Muscle of arm (tissue), 12 donors: ENCODE data around the gene BCAS3. TPM values are rescaled to one million over a fixed set of nuclear protein-coding genes. Genes with fewer than 3 reads are reported as not detected.

ENCODE experiments used
- DNase-seq: peaks from one replicate; pipeline ENCODE4 v3.0.0-alpha.2; 2013
- polyA plus RNA-seq, 12 donors: library from polyadenylated mRNA; unstranded; fragments of 120-200 nt; gene quantifications; one replicate each; pipeline ENCODE4 v1.2.1, GENCODE V29; 2013; ENCODE audit not compliant: insufficient read length in 12 of 12

BCAS3 gene
- polyA plus RNA-seq, 12 donors = 8.1 to 23.8 (median 11.4) TPM; not detected in 1

DNA sequence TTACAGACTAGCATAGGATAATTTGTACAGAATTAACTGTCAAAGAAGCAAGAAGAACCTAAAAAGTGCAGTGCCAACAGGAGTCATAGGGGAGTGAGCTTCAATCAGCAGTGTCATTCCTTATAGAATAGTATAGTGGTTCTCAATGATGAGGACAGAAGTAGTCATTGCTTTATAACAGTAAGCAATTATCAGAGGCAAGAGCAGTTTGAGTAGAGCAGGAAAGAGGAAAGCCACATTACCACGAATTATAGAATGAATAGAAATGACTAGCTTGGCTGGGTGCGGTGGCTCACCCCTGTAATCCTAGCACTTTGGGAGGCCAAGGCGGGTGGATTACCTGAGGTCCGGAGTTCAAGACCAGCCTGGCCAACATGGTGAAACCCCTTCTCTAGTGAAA, 512.3 kb downstream of the BCAS3 start:
- no peak for DNase-seq

DNA sequence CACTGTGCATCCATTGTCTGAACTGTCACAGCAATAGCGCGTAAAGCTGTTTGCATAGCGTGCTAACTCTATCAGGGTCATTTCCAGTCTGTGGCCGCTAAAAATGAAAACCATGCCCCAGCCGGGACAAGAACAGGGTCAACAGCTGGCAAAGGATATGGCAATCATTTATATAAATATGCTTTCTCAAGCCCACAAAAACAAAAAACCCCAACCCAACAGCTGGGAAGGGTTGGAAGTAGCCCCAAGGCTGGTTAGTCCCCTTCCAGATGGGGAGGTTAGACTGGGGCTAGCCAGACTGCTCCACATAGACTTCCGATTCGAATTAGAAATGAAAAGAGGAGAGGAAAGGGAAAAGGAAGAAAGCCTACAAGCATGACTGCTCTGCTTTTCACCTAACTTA, 518.7 kb downstream of the BCAS3 start:
- no peak for DNase-seq

GRCh38 chr17:61196799-61197198, 519.1 kb downstream of the BCAS3 start:
- DNase-seq = no peak

DNA sequence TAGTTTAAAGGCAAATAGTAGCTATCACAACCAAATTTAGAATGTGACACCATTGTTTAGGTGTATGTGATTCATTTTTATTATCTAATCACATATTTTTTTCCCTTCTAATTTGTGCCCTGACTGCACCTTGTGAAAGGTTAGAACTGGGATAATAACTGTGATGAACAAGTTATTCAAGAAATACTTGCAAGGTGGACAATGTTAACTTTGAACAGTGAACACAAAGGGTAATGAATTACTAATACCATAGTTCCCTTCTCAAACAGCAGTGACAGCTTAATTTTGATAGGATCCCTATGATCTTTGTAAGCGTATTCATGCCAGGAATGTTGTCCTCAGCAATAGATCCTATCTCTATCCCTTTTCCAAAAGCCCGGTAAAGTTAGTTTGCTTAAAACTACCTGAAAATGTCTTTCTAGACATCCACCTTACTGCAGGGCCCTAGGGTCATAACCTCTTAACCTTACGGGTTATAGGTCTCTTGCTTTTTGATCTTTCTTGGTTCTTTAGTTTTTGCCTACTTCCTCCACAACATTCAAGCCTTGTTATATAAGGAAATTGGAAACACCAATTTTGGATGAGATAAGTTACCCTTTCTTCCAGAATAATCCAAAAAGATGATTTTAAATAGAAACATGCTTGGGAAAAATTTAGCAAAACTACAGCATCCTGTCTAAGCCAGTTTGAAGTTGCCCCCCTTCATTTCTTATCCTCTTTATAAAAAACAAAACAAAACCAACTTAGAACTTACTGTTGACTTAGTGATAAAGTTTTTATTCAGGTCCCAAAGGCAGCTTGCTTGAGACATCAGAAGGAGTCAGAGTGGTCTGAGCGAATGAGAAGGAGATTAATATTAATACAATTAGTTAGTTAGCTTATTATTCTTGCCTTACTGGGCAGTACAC, 522.0 kb downstream of the BCAS3 start:
- no peak for DNase-seq

DNA sequence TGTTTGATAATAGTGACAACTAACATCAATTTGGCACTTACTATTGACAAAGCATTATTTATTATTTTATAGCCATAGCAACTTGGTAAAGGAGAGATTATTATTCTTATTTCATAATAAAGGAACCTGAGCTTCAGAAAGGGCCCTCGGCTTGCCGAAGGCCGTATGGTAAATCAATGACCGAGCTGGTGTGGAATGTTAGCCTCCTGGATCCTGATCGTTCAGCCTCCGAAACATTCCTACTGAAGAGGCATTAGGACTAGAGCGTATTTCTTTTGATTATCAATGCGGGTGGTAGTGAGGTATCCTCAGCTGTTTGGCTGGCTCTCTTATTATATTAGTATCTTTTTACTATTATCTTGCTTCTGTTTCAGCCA, 522.7 kb downstream of the BCAS3 start:
- DNase-seq = no peak

DNA sequence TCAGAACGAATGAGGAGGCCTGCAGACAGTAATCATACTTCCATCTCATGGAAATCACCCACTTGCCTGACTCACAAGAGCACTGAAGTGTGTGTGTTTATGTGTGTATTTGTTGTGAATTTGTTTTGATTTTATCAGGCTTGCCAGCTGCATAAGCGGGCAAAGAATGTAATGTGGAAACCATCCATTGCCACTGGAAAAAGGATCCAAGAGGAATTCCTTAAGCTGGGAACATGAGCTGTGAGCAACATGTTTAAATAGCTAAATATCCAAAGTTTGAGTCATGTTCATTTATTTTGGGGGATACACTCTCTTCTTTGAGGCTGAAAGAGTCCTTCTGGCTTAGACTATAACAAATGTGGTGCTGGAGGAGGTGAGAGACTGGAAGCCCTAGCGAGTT, 523.6 kb downstream of the BCAS3 start:
- no peak for DNase-seq

DNA sequence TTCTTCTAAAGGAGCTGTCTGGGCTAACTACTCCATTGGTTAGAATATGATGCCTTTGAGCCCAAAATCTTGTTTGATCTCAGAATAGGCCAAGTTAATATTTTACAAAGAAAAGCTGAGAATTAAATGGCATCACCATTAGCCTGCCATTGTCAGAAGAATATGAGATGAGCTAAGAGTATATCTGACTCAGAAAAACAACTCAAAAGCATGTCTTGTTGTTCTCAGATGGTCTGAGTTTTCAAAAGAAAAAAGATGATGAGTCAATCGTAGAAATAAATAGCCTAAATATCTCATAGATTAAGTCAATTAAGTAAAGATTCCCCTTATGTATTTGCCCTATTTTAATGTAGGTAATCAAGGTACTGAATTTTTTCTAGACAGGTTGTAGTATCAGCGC, 524.9 kb downstream of the BCAS3 start:
- no peak for DNase-seq

DNA sequence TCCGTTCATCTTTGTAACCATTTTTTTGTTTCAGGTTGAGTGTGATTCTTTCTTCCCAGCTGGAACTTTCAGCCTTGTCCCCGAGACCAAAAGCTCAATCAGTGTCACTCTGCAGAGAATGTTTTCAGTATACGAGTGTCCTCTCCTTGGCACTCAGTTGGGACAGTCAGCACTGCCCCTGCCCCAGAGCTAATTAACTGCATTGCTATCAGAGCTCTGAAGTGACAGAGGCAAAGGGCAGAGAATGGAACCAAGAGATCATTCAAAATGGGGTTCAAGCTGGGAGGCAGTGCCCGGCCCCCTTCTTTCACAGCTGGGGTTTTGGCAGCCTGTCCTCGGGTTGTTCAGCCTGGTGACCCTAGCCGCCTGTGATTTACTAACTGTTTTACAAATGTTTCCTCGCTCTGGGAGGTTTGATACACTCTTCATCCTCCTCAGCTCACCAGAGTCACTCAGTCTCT, 526.0 kb downstream of the BCAS3 start:
- no peak for DNase-seq

DNA sequence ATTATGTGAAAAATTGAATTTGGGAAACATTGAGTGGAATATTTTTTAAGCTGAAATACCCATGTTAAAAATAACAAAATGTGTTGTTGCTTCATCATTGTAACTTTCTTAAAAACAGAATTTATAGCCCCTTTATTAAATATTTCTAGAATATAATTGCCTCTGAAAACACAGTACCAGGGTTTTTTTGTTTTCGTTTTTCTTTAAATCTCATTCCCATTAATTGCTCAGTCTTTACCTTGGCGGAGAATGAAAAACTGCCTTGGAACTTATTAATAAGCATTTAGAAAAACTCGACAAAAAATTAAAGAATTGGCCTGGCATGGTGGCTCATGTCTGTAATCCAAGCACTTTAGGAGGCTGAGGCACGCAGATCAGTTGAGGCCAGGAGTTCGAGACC, 526.8 kb downstream of the BCAS3 start:
- no peak for DNase-seq

- no peak for DNase-seq
Observed at GRCh38 chr17:61205401-61205800, 527.8 kb downstream of the BCAS3 start.

- no peak for DNase-seq
Observed at GRCh38 chr17:61205931-61206330, 528.3 kb downstream of the BCAS3 start.

GRCh38 chr17:61206922-61207321, 529.3 kb downstream of the BCAS3 start:
- DNase-seq = no peak

DNA sequence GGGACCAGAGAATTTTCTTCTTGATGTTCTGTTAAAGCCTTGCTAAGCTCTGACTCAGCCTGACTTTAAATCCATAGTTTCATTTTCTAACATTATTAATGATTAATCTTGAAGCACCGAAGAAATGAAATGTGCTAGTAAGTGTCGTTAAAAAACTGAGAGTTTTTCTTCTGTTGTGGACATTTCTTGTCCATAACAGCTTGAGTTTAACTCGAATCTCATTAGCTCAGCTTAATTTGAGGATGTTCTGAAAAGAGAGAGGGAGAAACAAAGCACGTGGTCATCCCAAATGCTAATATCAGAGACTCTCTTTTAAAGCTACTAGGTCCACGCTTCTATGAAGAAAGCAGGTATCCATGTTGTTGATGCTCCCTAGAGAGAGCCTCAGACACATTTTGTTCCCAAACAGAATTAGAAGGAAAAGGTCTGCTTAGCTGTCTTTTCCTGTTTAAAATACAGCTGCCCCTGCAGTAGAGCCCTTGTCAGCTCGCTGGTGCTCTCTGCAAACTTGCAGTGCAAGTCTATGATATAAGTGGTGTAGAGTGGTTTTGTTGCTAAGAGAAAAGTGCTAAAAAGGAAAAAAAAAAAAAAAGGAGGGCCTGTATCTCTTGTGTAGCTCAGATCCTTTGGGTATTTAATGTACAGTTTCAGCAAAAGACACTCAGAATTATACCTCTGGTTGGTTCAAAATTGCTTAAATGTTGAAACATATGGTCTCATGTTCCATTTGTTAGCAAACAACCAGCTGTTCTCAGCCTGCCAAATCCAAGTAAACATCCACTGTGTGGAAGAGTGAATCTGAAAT, 530.9 kb downstream of the BCAS3 start:
- DNase-seq = peak; percentile 41

- no peak for DNase-seq
Observed at GRCh38 chr17:61209106-61209439, 531.4 kb downstream of the BCAS3 start.

DNA sequence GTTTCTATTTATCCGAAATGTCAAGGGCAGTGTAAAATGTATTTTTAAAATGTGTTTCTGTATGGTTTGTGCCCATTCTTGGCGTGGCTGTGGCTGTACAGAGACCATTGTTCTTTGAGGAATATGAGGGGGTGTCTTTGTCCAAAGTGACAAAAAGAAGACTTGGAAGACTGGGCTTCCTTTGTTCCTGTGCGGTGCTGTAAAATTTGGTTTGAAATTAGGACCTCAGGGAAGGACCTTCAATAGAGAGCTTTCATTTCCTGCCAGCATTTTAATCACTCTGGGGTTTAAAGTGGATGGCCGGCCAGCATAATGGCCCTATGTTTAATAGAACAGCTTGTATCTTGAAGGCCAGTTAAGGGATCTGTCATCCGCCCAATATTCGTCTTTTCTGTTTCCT, 531.9 kb downstream of the BCAS3 start:
- DNase-seq = no peak

DNA sequence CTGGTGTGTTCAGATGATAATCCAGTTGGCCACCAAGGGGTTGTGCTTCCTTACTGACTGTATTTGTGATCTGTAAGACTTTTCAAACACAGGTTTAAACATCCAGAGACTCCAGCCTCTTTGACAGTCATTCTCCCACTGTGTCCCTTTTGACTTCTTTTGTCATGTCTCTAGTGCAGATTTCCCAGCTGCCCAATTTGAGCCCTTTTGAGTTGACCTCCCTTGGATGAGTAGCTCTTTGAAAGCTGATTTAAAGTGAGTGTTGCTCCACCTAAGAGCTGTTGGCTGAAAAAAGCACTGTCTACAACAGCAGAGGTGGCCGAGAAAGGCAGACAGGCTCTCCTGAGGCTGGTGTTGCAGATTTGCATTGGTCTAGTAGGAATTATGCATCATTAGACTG, 533.6 kb downstream of the BCAS3 start:
- no peak for DNase-seq

- no peak for DNase-seq
Observed at GRCh38 chr17:61212655-61213054, 535.0 kb downstream of the BCAS3 start.

DNA sequence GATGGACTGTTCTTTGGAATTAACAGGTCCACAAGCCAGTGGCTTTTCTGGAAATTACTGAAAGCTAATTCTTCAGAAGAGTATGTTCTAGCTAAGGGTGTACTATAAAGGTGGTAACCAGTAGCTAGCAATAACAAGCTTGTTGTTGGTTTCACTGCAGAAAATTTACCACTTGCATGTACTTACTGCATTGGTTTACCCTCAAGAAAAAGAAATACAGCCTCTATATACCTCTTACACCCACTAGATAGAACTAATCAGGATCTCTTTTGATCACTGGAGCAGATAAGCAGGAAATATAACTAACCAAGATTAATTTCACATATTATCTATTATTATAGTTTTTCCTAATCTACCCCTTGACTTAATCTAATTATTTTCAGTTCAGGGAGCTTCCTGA, 537.1 kb downstream of the BCAS3 start:
- no peak for DNase-seq

DNA sequence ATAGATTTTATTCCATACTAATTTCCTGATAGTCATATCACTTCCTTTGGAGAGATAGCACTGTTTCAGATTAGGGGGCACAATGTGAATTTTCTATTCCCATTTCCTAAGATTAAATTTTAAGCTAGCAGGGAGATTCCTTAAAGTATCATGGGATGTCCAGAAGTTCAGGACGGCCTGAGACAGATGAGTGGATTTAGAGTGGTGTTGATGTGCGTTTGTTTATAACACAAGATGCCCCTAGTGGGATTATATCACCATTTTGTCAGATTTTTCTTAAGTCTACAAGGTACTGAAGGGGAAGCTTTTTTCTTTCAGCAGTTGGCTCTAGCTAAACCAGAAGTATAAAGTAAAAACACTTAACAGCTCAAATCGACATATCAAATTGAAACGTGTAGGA, 538.4 kb downstream of the BCAS3 start:
- no peak for DNase-seq

DNA sequence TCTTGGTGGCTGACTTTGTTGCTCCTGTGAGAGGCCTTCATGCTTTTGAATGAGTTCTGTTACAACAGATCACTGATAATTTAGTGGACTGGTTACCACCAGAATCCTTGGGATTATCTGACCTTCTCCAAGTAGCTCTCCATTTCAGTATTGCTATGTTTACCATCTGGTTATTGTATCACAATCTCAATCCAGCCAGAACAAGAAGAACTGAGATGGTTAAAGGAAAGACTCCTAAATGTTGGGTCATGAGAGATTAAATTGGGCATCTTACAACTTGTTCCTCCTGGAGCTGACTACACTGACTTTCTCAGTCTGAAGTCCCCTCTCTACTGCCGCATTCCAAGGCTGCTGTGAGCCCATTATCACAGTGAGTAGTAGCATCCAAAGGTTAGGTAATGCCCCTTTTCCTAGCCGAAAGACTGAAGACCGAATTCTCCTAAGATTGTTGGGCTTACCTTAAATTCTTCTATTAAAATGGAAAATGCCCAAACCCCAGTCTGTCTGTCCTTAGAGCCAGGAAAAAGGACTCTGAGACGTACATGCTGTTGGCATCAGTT, 540.3 kb downstream of the BCAS3 start:
- DNase-seq = no peak

GRCh38 chr17:61218438-61218837, 540.8 kb downstream of the BCAS3 start:
- no peak for DNase-seq

GRCh38 chr17:61219460-61219859, 541.8 kb downstream of the BCAS3 start:
- DNase-seq = no peak

- no peak for DNase-seq
Observed at GRCh38 chr17:61221181-61221580, 543.5 kb downstream of the BCAS3 start.
